SK-N-SH (cell line): ENCODE measurements around the gene RNASE8.

Source experiments
- CTCF ChIP-seq: fragments of 200-600 bp; sonication (generic); IDR thresholded peaks from 2 replicates; pipeline ENCODE4 v1.6.1; 2017; ENCODE audit warnings: antibody characterized with exemption, mild to moderate bottlenecking, moderate library complexity
- EP300 ChIP-seq, 2 experiments: IDR thresholded peaks; 2 replicates each; pipeline versions ENCODE4 v1.4.0 to v1.6.1; 2012; ENCODE audit warnings: borderline replicate concordance in 1 of 2, low read depth in 1 of 2, low read length in 1 of 2
- EZH2phosphoT487 ChIP-seq: fragments of 200-600 bp; sonication (generic); IDR thresholded peaks from 2 replicates; pipeline ENCODE4 v1.6.1; 2017; ENCODE audit warnings: low read depth, mixed run types, mild to moderate bottlenecking, antibody characterized with exemption, moderate library complexity, borderline replicate concordance
- FOXM1 ChIP-seq: IDR thresholded peaks from 2 replicates; pipeline ENCODE4 v1.4.0; 2012; ENCODE audit warnings: low read depth, mild to moderate bottlenecking
- MAX ChIP-seq: IDR thresholded peaks from 2 replicates; pipeline ENCODE4 v1.4.0; 2012; ENCODE audit warnings: low read depth
- MXI1 ChIP-seq: IDR thresholded peaks from 2 replicates; pipeline ENCODE4 v1.6.1; 2012; ENCODE audit warnings: mild to moderate bottlenecking, low read depth, low read length, improper control_type of control experiment
- NFIC ChIP-seq: IDR thresholded peaks from 2 replicates; pipeline ENCODE4 v1.4.0; 2012; ENCODE audit warnings: borderline replicate concordance
- NRF1 ChIP-seq: IDR thresholded peaks from 2 replicates; pipeline ENCODE4 v1.6.1; 2012; ENCODE audit warnings: low read depth, mild to moderate bottlenecking, low read length
- POLR2AphosphoS5 ChIP-seq: IDR thresholded peaks from 2 replicates; pipeline ENCODE4 v1.6.1; 2012; ENCODE audit warnings: low read depth, low read length
- SIN3A ChIP-seq: IDR thresholded peaks from 2 replicates; pipeline ENCODE4 v1.6.1; 2012; ENCODE audit warnings: low read depth, mild to moderate bottlenecking, low read length, moderate library complexity, borderline replicate concordance
- USF1 ChIP-seq: IDR thresholded peaks from 2 replicates; pipeline ENCODE4 v1.4.0; 2012; ENCODE audit warnings: low read depth, borderline replicate concordance
- ZBTB33 ChIP-seq: IDR thresholded peaks from 2 replicates; pipeline ENCODE4 v1.4.0; 2012; ENCODE audit warnings: low read depth, borderline replicate concordance

- TF ChIP-seq MAX, result no peak
- no peak for TF ChIP-seq CTCF
- TF ChIP-seq NFIC, result no peak
- no peak for TF ChIP-seq USF1
- TF ChIP-seq FOXM1, result no peak
- TF ChIP-seq ZBTB33, result no peak
- no peak for TF ChIP-seq MXI1
- no peak for TF ChIP-seq POLR2AphosphoS5
- no peak for TF ChIP-seq NRF1
- TF ChIP-seq SIN3A, result no peak
- no peak for TF ChIP-seq EZH2phosphoT487
- no peak for TF ChIP-seq EP300 (IDR thresholded peaks at IDR 0.05; ENCODE audit: borderline replicate concordance in 1 of 2, low read depth in 1 of 2, low read length in 1 of 2)
Measured at GRCh38 chr14:21077672-21078071, 20.1 kb downstream of the RNASE8 start.
